ENCODE data around the gene TF.
"Not testable (repeated sequence)": the region's sequence is repeated elsewhere in the genome, so short reads cannot be mapped to it uniquely, and the experiment has no call there.

TF gene

GRCh38 chr3:133779626-133780203 lies 33.5 kb downstream of the TF start:
- H3K27ac ChIP-seq: no peak overlapping the region
- H3K4me3 ChIP-seq: no peak overlapping the region
- no peaks in the 10 kb centered on the region for H3K36me3 ChIP-seq (ENCODE audit: insufficient read depth, low read length)
- DNase-seq (ENCODE audit: low read depth, low spot score): no peak
- no peak overlapping the region for H3K9ac ChIP-seq (ENCODE audit: insufficient read length)
- TF ChIP-seq POLR2AphosphoS5 (IDR thresholded peaks at IDR 0.05; ENCODE audit: borderline replicate concordance, low read depth, low read length) (no peak), EZH2 (IDR thresholded peaks at IDR 0.05) (no peak), FOXP2 (optimal IDR thresholded peaks at IDR 0.05; ENCODE audit: control extremely low read depth, extremely low read length, insufficient read depth) (no peak)
- H3K9me3 ChIP-seq (ENCODE audit: low read depth, low read length): no peaks in the 10 kb centered on the region

GRCh38 chr3:133780756-133781155 lies 34.6 kb downstream of the TF start:
- not testable (repeated sequence) for H3K36me3 ChIP-seq (ENCODE audit: insufficient read depth, low read length); H3K27ac ChIP-seq; H3K9ac ChIP-seq (ENCODE audit: insufficient read length); H3K9me3 ChIP-seq (ENCODE audit: low read depth, low read length); DNase-seq (ENCODE audit: low read depth, low spot score); H3K4me3 ChIP-seq

GRCh38 chr3:133781570-133781969 lies 35.4 kb downstream of the TF start:
- H3K36me3 ChIP-seq (ENCODE audit: insufficient read depth, low read length): no peaks in the 10 kb centered on the region
- H3K9ac ChIP-seq (ENCODE audit: insufficient read length): no peak overlapping the region
- no peak for TF ChIP-seq EZH2 (IDR thresholded peaks at IDR 0.05)
- TF ChIP-seq FOXP2 (optimal IDR thresholded peaks at IDR 0.05; ENCODE audit: control extremely low read depth, extremely low read length, insufficient read depth): no peak
- TF ChIP-seq POLR2AphosphoS5 (IDR thresholded peaks at IDR 0.05; ENCODE audit: borderline replicate concordance, low read depth, low read length): no peak
- H3K4me3 ChIP-seq: no peak overlapping the region
- no peak for DNase-seq (ENCODE audit: low read depth, low spot score)
- no peaks in the 10 kb centered on the region for H3K9me3 ChIP-seq (ENCODE audit: low read depth, low read length)
- no peak overlapping the region for H3K27ac ChIP-seq

- no peak for TF ChIP-seq POLR2AphosphoS5 (IDR thresholded peaks at IDR 0.05; ENCODE audit: borderline replicate concordance, low read depth, low read length)
- TF ChIP-seq EZH2 (IDR thresholded peaks at IDR 0.05): no peak
- no peak for TF ChIP-seq FOXP2 (optimal IDR thresholded peaks at IDR 0.05; ENCODE audit: control extremely low read depth, extremely low read length, insufficient read depth)
- H3K36me3 ChIP-seq (ENCODE audit: insufficient read depth, low read length): no peaks in the 10 kb centered on the region
- H3K9ac ChIP-seq (ENCODE audit: insufficient read length): no peak overlapping the region
- DNase-seq (ENCODE audit: low read depth, low spot score): no peak
- H3K4me3 ChIP-seq: no peak overlapping the region
- no peaks in the 10 kb centered on the region for H3K9me3 ChIP-seq (ENCODE audit: low read depth, low read length)
- no peak overlapping the region for H3K27ac ChIP-seq
Measured at GRCh38 chr3:133782454-133782853, 36.3 kb downstream of the TF start.

- Histone ChIP-seq H3K9ac (ENCODE audit: insufficient read length) (no peak overlapping the region), H3K27ac (no peak overlapping the region), H3K36me3 (ENCODE audit: insufficient read depth, low read length) (no peaks in the 10 kb centered on the region), H3K4me3 (no peak overlapping the region), H3K9me3 (ENCODE audit: low read depth, low read length) (no peaks in the 10 kb centered on the region)
- TF ChIP-seq POLR2AphosphoS5 (IDR thresholded peaks at IDR 0.05; ENCODE audit: borderline replicate concordance, low read depth, low read length): no peak
- no peak for TF ChIP-seq FOXP2 (optimal IDR thresholded peaks at IDR 0.05; ENCODE audit: control extremely low read depth, extremely low read length, insufficient read depth)
- TF ChIP-seq EZH2 (IDR thresholded peaks at IDR 0.05): no peak
- no peak for DNase-seq (ENCODE audit: low read depth, low spot score)
Measured at GRCh38 chr3:133783762-133784161, 37.6 kb downstream of the TF start.

GRCh38 chr3:133788024-133788423 lies 41.8 kb downstream of the TF start:
- no peak for DNase-seq (ENCODE audit: low read depth, low spot score)
- Histone ChIP-seq H3K4me3 (no peak overlapping the region), H3K9me3 (ENCODE audit: low read depth, low read length) (no peaks in the 10 kb centered on the region; the same call in 1 of the 2 replicates), H3K9ac (ENCODE audit: insufficient read length) (no peak overlapping the region), H3K36me3 (ENCODE audit: insufficient read depth, low read length) (no peaks in the 10 kb centered on the region), H3K27ac (no peak overlapping the region)
- TF ChIP-seq EZH2 (IDR thresholded peaks at IDR 0.05): no peak
- no peak for TF ChIP-seq POLR2AphosphoS5 (IDR thresholded peaks at IDR 0.05; ENCODE audit: borderline replicate concordance, low read depth, low read length)
- TF ChIP-seq FOXP2 (optimal IDR thresholded peaks at IDR 0.05; ENCODE audit: control extremely low read depth, extremely low read length, insufficient read depth): no peak

- Histone ChIP-seq H3K27ac (no peak overlapping the region), H3K36me3 (ENCODE audit: insufficient read depth, low read length) (no peaks in the 10 kb centered on the region), H3K9me3 (ENCODE audit: low read depth, low read length) (no peaks in the 10 kb centered on the region; the same call in 1 of the 2 replicates), H3K9ac (ENCODE audit: insufficient read length) (no peak overlapping the region), H3K4me3 (no peak overlapping the region)
- no peak for TF ChIP-seq POLR2AphosphoS5 (IDR thresholded peaks at IDR 0.05; ENCODE audit: borderline replicate concordance, low read depth, low read length)
- no peak for TF ChIP-seq FOXP2 (optimal IDR thresholded peaks at IDR 0.05; ENCODE audit: control extremely low read depth, extremely low read length, insufficient read depth)
- TF ChIP-seq EZH2 (IDR thresholded peaks at IDR 0.05): no peak
- DNase-seq (ENCODE audit: low read depth, low spot score): no peak
Measured at GRCh38 chr3:133792171-133792763, 46.1 kb downstream of the TF start.

GRCh38 chr3:133797396-133798105 lies 51.4 kb downstream of the TF start:
- no peak overlapping the region for H3K4me3 ChIP-seq
- H3K9me3 ChIP-seq (ENCODE audit: low read depth, low read length): no peaks in the 10 kb centered on the region
- H3K9ac ChIP-seq (ENCODE audit: insufficient read length): no peak overlapping the region
- H3K36me3 ChIP-seq (ENCODE audit: insufficient read depth, low read length): no peaks in the 10 kb centered on the region
- H3K27ac ChIP-seq: no peak overlapping the region
- TF ChIP-seq EZH2 (IDR thresholded peaks at IDR 0.05) (no peak), POLR2AphosphoS5 (IDR thresholded peaks at IDR 0.05; ENCODE audit: borderline replicate concordance, low read depth, low read length) (no peak), FOXP2 (optimal IDR thresholded peaks at IDR 0.05; ENCODE audit: control extremely low read depth, extremely low read length, insufficient read depth) (no peak)
- no peak for DNase-seq (ENCODE audit: low read depth, low spot score)
